Adrenal gland (tissue), 12 donors: ENCODE results near the gene FBXO28. TPM values are rescaled to one million over a fixed set of nuclear protein-coding genes. Genes with fewer than 3 reads are reported as not detected.

Experiments
- DNase-seq, 7 donors: peaks; one replicate each; pipeline ENCODE4 v3.0.0-alpha.2; 2019 to 2020
- H3K27ac ChIP-seq, 5 donors: fragments of 200-600 bp; sonication (generic) in 4 of 5; 1 replicate in 3 of 5; 2 replicates in 2 of 5; pipeline versions ENCODE4 v1.5.1 to v1.8.0; 2016 to 2020; ENCODE audit warnings: mild to moderate bottlenecking in 1 of 5
- H3K27me3 ChIP-seq: fragments of 200-600 bp; 2 replicates; pipeline ENCODE4 v1.8.0; 2021
- H3K36me3 ChIP-seq, 2 donors: fragments of 200-600 bp; replicated peaks in 1 of 2; 1 replicate in 1 of 2; 2 replicates in 1 of 2; pipeline versions ENCODE4 v1.5.1 to v1.8.0; 2018 to 2022
- H3K4me1 ChIP-seq, 2 donors: fragments of 200-600 bp; replicated peaks in 1 of 2; 1 replicate in 1 of 2; 2 replicates in 1 of 2; pipeline versions ENCODE4 v1.5.1 to v1.8.0; 2018 to 2021
- H3K4me3 ChIP-seq, 4 donors: fragments of 200-600 bp; sonication (generic) in 3 of 4; one replicate each; pipeline ENCODE4 v1.5.1; 2016 to 2018
- H3K9me3 ChIP-seq, 3 donors: fragments of 200-600 bp; sonication (generic) in 1 of 3; replicated peaks in 1 of 3; 1 replicate in 2 of 3; 2 replicates in 1 of 3; pipeline versions ENCODE4 v1.5.1 to v1.8.0; 2016 to 2021
- POLR2A ChIP-seq, 2 donors: fragments of 450-650 bp; IDR thresholded peaks; one replicate each; pipeline ENCODE4 v1.6.1; 2017; ENCODE audit warnings: antibody characterized with exemption in 2 of 2, mild to moderate bottlenecking in 2 of 2, moderate library complexity in 1 of 2
- WGBS, 4 donors: extraction: QIAGEN DNeasy Blood & Tissue Kit in 2 of 4; methylation state at CpG; one replicate each; pipeline versions ENCODE4 v1.1.5 to v1.1.7; 2013 to 2017; 5-methylcytosine and 5-hydroxymethylcytosine counted together
- intact Hi-C, 2 donors: fragments of 100-400 bp; cut with DNase I; formaldehyde crosslinking; loops; one replicate each; pipeline versions ENCODE4 v1.14.1 to v1.15.0; 2022 to 2023
- polyA plus RNA-seq, 3 donors: library from polyadenylated mRNA; stranded (reverse); fragments of 200-250 nt in 2 of 3; fragments of 350-450 nt in 1 of 3; fragmentation: Illumina TruSeq in 1 of 3; extraction: RNeasy Lipid Tissue Mini Kit (QIAGEN cat#74804) in 1 of 3; gene quantifications; one replicate each; pipeline ENCODE4 v1.2.3, GENCODE V29; 2013 to 2014
- total RNA-seq, 9 donors: library from RNA; depleted of rRNA in 4 of 9; stranded (reverse); fragments of >200 nt in 4 of 9; fragments of 120-200 nt in 1 of 9; fragmentation: NEBNext Ultra II Directional in 1 of 9; extraction: Animal tissue kit (Norgen Biotek cat#: 25700) in 1 of 9; gene quantifications; one replicate each; pipeline versions ENCODE4 v1.1.0 to v1.2.4, GENCODE V29; 2013 to 2023
- TF ChIP-seq, protein P1 (sequence below), 6 experiments: fragments of 450-650 bp in 4 of 6; fragments of 200-600 bp in 2 of 6; sonication (generic) in 1 of 6; IDR thresholded peaks; 1 replicate in 5 of 6; 2 replicates in 1 of 6; pipeline versions ENCODE4 v1.5.1 to v1.8.0; 2016 to 2021; ENCODE audit warnings: antibody characterized with exemption in 6 of 6, mild to moderate bottlenecking in 2 of 6, moderate library complexity in 1 of 6
- donor health status: healthy with polysubstance abuse.
- donor health status: Bipolar disorder and iron deficiency.
- donor health status: DM: yes; HTN: yes; CAD: no.
- donor health status: DM: no; HTN: no; CAD: no.
- donor health status: DM: no; HTN: no; CAD: no.
- donor health status: DM: yes; HTN: yes; CAD: no.

FBXO28 gene
- total and polyA plus RNA-seq, 12 donors, result 7.0 to 39.1 (median 23.9) TPM

DNA sequence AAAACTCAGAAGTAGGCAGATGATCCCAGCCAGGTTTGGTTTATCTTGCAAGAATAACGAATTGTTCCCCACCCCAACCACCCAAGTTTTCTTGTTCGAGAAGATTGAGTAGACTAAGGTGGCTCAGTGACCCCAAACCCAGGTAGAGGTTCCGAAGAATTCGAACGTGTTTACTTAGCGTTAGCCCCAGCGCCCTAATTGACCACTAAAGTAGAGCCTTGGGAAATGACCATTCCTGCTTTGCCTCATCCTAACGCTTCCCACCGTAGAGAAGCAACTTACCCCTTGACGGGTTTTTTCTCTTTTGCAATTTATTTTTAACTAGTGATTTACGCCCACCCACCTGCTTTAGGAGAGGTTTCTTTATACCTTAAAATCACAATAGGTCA lies 870 bp downstream of the FBXO28 start:
- intact Hi-C loops, result loop anchor here (5.0 kb wide), 2 partner anchors 213 to 218 kb away; partner anchors contain the start of gene NVL (in 1 of the 2)

DNA sequence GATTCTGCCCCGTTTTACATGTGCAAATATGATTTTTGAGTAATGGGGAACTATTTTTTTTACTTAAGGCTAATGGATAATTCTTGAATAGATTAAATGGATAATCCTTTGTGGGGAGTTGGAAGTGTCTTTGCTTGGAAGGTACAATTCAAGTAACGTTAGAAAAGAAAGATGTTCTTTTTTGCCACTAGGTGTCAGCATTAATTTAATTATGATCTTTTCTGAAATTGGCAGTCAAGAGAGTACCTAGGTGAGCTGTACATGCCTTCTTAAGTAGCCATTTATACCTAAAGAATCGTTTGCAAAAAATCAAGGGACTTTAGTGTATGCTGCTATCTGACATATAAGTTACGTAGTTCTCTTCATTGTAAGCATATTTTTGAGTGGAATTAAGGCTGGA lies 2.2 kb downstream of the FBXO28 start:
- Histone ChIP-seq H3K4me1 (peaks cover 12 to 27% of the 10 kb centered on the region in 2 donors), H3K36me3 (no peaks in the 10 kb centered on the region), H3K4me3 (no peak overlapping the region), H3K27me3 (no peaks in the 10 kb centered on the region), H3K9me3 (no peaks in the 10 kb centered on the region), H3K27ac (no peak overlapping the region)
- no peak for TF ChIP-seq POLR2A (IDR thresholded peaks at IDR 0.05)
- TF ChIP-seq, protein P1, sequence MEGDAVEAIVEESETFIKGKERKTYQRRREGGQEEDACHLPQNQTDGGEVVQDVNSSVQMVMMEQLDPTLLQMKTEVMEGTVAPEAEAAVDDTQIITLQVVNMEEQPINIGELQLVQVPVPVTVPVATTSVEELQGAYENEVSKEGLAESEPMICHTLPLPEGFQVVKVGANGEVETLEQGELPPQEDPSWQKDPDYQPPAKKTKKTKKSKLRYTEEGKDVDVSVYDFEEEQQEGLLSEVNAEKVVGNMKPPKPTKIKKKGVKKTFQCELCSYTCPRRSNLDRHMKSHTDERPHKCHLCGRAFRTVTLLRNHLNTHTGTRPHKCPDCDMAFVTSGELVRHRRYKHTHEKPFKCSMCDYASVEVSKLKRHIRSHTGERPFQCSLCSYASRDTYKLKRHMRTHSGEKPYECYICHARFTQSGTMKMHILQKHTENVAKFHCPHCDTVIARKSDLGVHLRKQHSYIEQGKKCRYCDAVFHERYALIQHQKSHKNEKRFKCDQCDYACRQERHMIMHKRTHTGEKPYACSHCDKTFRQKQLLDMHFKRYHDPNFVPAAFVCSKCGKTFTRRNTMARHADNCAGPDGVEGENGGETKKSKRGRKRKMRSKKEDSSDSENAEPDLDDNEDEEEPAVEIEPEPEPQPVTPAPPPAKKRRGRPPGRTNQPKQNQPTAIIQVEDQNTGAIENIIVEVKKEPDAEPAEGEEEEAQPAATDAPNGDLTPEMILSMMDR (IDR thresholded peaks at IDR 0.05), result peak; percentile 35 to 62 (median 54)
- 10 to 15% (median 11%) methylated on average over 4 of the region's 4 CpGs for WGBS, 4 donors
- intact Hi-C loops, result loop anchor here (5.0 kb wide), 2 partner anchors 211 to 216 kb away; partner anchors contain the start of gene NVL (in 1 of the 2)
- no peak for DNase-seq

More for the DNA sequence above, 870 bp downstream of the FBXO28 start:
- no peaks in the 10 kb centered on the region for H3K27me3 ChIP-seq
- H3K9me3 ChIP-seq, result no peaks in the 10 kb centered on the region
- 0 to 2% (median 1%) methylated on average over 11 of the region's 11 CpGs for WGBS, 4 donors
- H3K4me1 ChIP-seq, result peaks cover 12 to 27% of the 10 kb centered on the region in 2 donors
- DNase-seq, result no peak
- peak overlapping the region in 4 of 5 donors; percentile 78 to 95 (median 89) for H3K27ac ChIP-seq
- H3K4me3 ChIP-seq, result peak overlapping the region; percentile 38 to 99 (median 73)
- H3K36me3 ChIP-seq, result no peaks in the 10 kb centered on the region
- TF ChIP-seq, protein P1 (IDR thresholded peaks at IDR 0.05), result no peak
- no peak for TF ChIP-seq POLR2A (IDR thresholded peaks at IDR 0.05)

DNA sequence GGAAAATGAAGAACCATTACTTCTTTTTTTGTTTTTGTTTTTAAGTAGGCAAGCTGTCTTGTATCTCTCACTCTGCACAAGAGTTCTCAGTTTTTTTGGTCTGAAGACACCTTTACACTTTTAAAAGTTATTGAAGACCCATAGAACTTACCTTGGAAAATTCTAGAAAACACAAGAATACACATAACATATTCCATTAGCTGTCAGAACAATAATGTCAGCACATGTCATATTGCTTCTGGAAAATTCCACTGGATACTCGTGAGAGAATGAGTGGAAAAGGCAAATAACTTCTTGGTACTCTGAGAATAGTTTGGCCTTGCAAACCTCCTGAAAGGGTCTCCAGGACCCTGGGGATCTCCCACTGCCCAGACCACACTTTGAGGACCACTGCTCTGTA lies 4.8 kb downstream of the FBXO28 start:
- WGBS, 4 donors, result 45 to 56% (median 52%) methylated on average over 1 of the region's 1 CpG
- Histone ChIP-seq H3K27ac (no peak overlapping the region), H3K4me1 (peaks cover 17 to 28% of the 10 kb centered on the region in 2 donors), H3K9me3 (no peaks in the 10 kb centered on the region), H3K27me3 (no peaks in the 10 kb centered on the region), H3K36me3 (no peaks in the 10 kb centered on the region), H3K4me3 (no peak overlapping the region)
- intact Hi-C loops, result loop anchor here (5.0 kb wide), 2 partner anchors 209 to 214 kb away; partner anchors contain the start of gene NVL (in 1 of the 2)
- no peak for DNase-seq
- TF ChIP-seq, protein P1 (IDR thresholded peaks at IDR 0.05), result no peak
- TF ChIP-seq POLR2A (IDR thresholded peaks at IDR 0.05), result no peak

DNA sequence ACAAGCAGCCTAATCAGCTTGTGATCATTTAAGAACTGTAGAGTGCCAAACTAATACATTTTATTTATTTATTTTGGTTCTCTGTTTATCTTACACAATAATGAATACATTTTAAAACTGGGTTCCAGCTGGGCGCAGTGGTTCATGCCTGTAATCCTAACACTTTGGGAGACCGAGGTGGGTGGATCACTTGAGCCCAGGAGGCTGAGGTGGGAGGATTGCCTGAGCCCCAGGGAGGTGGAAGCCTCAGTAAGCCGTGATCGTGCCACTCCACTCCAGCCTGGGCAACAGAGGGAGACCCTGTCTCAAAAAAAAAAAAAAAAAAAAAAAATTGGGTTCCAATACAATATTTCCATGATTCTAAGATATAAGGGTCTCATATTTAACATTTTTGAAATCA lies 9.2 kb downstream of the FBXO28 start:
- Histone ChIP-seq H3K4me3 (no peak overlapping the region), H3K4me1 (peaks cover 5 to 9% of the 10 kb centered on the region in 2 donors), H3K27me3 (no peaks in the 10 kb centered on the region), H3K9me3 (no peaks in the 10 kb centered on the region), H3K27ac (no peak overlapping the region), H3K36me3 (no peaks in the 10 kb centered on the region)
- no peak for DNase-seq
- WGBS, 4 donors, result 72 to 94% (median 81%) methylated on average over 4 of the region's 4 CpGs
- intact Hi-C loops, result loop anchor here in 1 of 2 donors (10.0 kb wide), 1 partner anchor 342 kb away; no protein-coding TSS in a partner anchor
- TF ChIP-seq POLR2A (IDR thresholded peaks at IDR 0.05), result no peak
- TF ChIP-seq, protein P1 (IDR thresholded peaks at IDR 0.05), result no peak
